Endothelial cell of umbilical vein (primary cell): Measurements from ENCODE around the gene EFHC1.

Experiments
- CTCF ChIP-seq, 2 donors: IDR thresholded peaks; 1 replicate in 1 of 2; 2 replicates in 1 of 2; pipeline ENCODE4 v1.5.1; 2011; ENCODE audit warnings: low read length in 2 of 2, mild to moderate bottlenecking in 2 of 2, moderate library complexity in 2 of 2, control low read depth in 1 of 2, inconsistent platforms in 1 of 2, low read depth in 1 of 2; ENCODE audit not compliant: insufficient read depth in 1 of 2; ENCODE audit errors: extremely low read depth in 1 of 2
- FOS ChIP-seq: IDR thresholded peaks from 2 replicates; pipeline ENCODE4 v1.6.1; 2011; ENCODE audit warnings: mild to moderate bottlenecking, low read length, moderate library complexity, borderline replicate concordance; ENCODE audit not compliant: insufficient read depth
- MAX ChIP-seq: IDR thresholded peaks from 2 replicates; pipeline ENCODE4 v1.6.1; 2011; ENCODE audit not compliant: insufficient read depth, insufficient read length
- POLR2A ChIP-seq: IDR thresholded peaks from 2 replicates; pipeline ENCODE4 v1.6.1; 2012; ENCODE audit warnings: low read depth, mild to moderate bottlenecking, control low read depth, low read length

- TF ChIP-seq POLR2A (no peak), MAX (no peak), CTCF (IDR thresholded peaks at IDR 0.05; ENCODE audit: extremely low read depth in 1 of 2, insufficient read depth in 1 of 2, low read depth in 1 of 2, low read length in 2 of 2) (no peak), FOS (no peak)
Observed at GRCh38 chr6:52549428-52549827, 129.3 kb downstream of the EFHC1 start.
